ENCODE measurements around the gene ZG16. TPM values are rescaled to one million over a fixed set of nuclear protein-coding genes. Genes with fewer than 3 reads are reported as not detected.

Gene ZG16
- total and polyA plus RNA-seq, 4 donors, result 0.12 to 23.9 (median 4.3) TPM; not detected in 1

GRCh38 chr16:29813644-29814562 lies 35.8 kb downstream of the ZG16 start:
- WGBS, 2 donors, result 54 to 62% methylated on average over 22 to 24 of the region's 24 CpGs
- H3K4me1 ChIP-seq (ENCODE audit: control insufficient read depth in 1 of 2, insufficient read depth in 2 of 2, low read length in 2 of 2), result no peaks in the 10 kb centered on the region
- no peak overlapping the region for H3K27ac ChIP-seq (ENCODE audit: low read depth in 1 of 2, low read length in 2 of 2)
- intact Hi-C loops (cut with DNase I), result loop anchor here in 1 of 2 donors (10.0 kb wide), 2 partner anchors 181 to 951 kb away; partner anchors contain the start of genes CFAP119, HIRIP3, INO80E and RNF40
- no peak overlapping the region for H3K4me3 ChIP-seq (ENCODE audit: low read length in 2 of 2)
- no peaks in the 10 kb centered on the region for H3K36me3 ChIP-seq (ENCODE audit: control insufficient read depth in 1 of 2, insufficient read depth in 2 of 2, low read length in 1 of 2)
- DNase-seq (peak in 1 of 2 donors; percentile 53), ATAC-seq (ENCODE audit: low FRiP score) (no peak)
- H3K9me3 ChIP-seq (ENCODE audit: control insufficient read depth, low read length), result no peaks in the 10 kb centered on the region
- H3K27me3 ChIP-seq (ENCODE audit: control insufficient read depth in 1 of 2, insufficient read depth in 2 of 2, low read length in 1 of 2), result no peaks in the 10 kb centered on the region

GRCh38 chr16:29814592-29814991 lies 36.5 kb downstream of the ZG16 start:
- H3K27ac ChIP-seq (ENCODE audit: low read depth in 1 of 2, low read length in 2 of 2), result no peak overlapping the region

GRCh38 chr16:29815032-29815721 lies 37.1 kb downstream of the ZG16 start:
- no peaks in the 10 kb centered on the region for H3K27me3 ChIP-seq (ENCODE audit: control insufficient read depth in 1 of 2, insufficient read depth in 2 of 2, low read length in 1 of 2)
- H3K4me3 ChIP-seq (ENCODE audit: low read length in 2 of 2), result peak overlapping the region in 1 of 2 donors; percentile 24
- DNase-seq (peak in 1 of 2 donors; percentile 66), ATAC-seq (ENCODE audit: low FRiP score) (no peak)
- no peaks in the 10 kb centered on the region for H3K9me3 ChIP-seq (ENCODE audit: control insufficient read depth, low read length)
- H3K27ac ChIP-seq (ENCODE audit: low read depth in 1 of 2, low read length in 2 of 2), result peak overlapping the region in 1 of 2 donors; percentile 79
- intact Hi-C loops (cut with DNase I), result loop anchor here (5.0 to 10.0 kb wide), 3 partner anchors 47 to 950 kb away; partner anchors contain the start of genes CDIPT (in 1 of the 2), CFAP119 (in 1 of the 2), HIRIP3 (in 1 of the 2) and INO80E (in 1 of the 2)
- H3K4me1 ChIP-seq (ENCODE audit: control insufficient read depth in 1 of 2, insufficient read depth in 2 of 2, low read length in 2 of 2), result no peaks in the 10 kb centered on the region
- 4 to 5% methylated on average over 39 of the region's 39 CpGs for WGBS, 2 donors
- no peaks in the 10 kb centered on the region for H3K36me3 ChIP-seq (ENCODE audit: control insufficient read depth in 1 of 2, insufficient read depth in 2 of 2, low read length in 1 of 2)

More at GRCh38 chr16:29814592-29814991, 36.5 kb downstream of the ZG16 start:
- WGBS, 2 donors, result 74 to 76% methylated on average over 5 of the region's 5 CpGs
- no peak for ATAC-seq (ENCODE audit: low FRiP score)
- no peaks in the 10 kb centered on the region for H3K36me3 ChIP-seq (ENCODE audit: control insufficient read depth in 1 of 2, insufficient read depth in 2 of 2, low read length in 1 of 2)
- no peaks in the 10 kb centered on the region for H3K9me3 ChIP-seq (ENCODE audit: control insufficient read depth, low read length)
- intact Hi-C loops (cut with DNase I), result loop anchor here in 1 of 2 donors (10.0 kb wide), 2 partner anchors 180 to 950 kb away; partner anchors contain the start of genes CFAP119, HIRIP3, INO80E and RNF40
- no peaks in the 10 kb centered on the region for H3K27me3 ChIP-seq (ENCODE audit: control insufficient read depth in 1 of 2, insufficient read depth in 2 of 2, low read length in 1 of 2)
- peak in 1 of 2 donors; percentile 47 for DNase-seq
- no peak overlapping the region for H3K4me3 ChIP-seq (ENCODE audit: low read length in 2 of 2)
- no peaks in the 10 kb centered on the region for H3K4me1 ChIP-seq (ENCODE audit: control insufficient read depth in 1 of 2, insufficient read depth in 2 of 2, low read length in 2 of 2)

- peak; percentile 87 for ATAC-seq (ENCODE audit: low FRiP score)
- peak within 1 kb of the TSS; percentile 44 to 60 for H3K4me3 ChIP-seq (ENCODE audit: low read length in 2 of 2)
- H3K27ac ChIP-seq (ENCODE audit: low read depth in 1 of 2, low read length in 2 of 2), result peak within 1 kb of the TSS; percentile 10 to 79
- H3K9me3 ChIP-seq (ENCODE audit: control insufficient read depth, low read length), result no peaks in the 10 kb centered on the region
- no peaks in the 10 kb centered on the region for H3K36me3 ChIP-seq (ENCODE audit: control insufficient read depth in 1 of 2, insufficient read depth in 2 of 2, low read length in 1 of 2)
- intact Hi-C loops (cut with DNase I), result loop anchor here (5.0 to 10.0 kb wide), 3 partner anchors 46 to 949 kb away; partner anchors contain the start of genes CDIPT (in 1 of the 2), CFAP119 (in 1 of the 2), HIRIP3 (in 1 of the 2) and INO80E (in 1 of the 2)
- WGBS, 2 donors, result 0% methylated on average over 59 to 70 of the region's 70 CpGs
- H3K4me1 ChIP-seq (ENCODE audit: control insufficient read depth in 1 of 2, insufficient read depth in 2 of 2, low read length in 2 of 2), result no peaks in the 10 kb centered on the region
- H3K27me3 ChIP-seq (ENCODE audit: control insufficient read depth in 1 of 2, insufficient read depth in 2 of 2, low read length in 1 of 2), result no peaks in the 10 kb centered on the region
- DNase-seq, result peak; percentile 99
Measured at GRCh38 chr16:29815793-29816693, 38.0 kb downstream of the ZG16 start, which contains the start of gene PAGR1. Gene PAGR1, plus strand, starts transcription at chr16:29816152. Its CDS starts 374 bp downstream, at chr16:29816526.

- Histone ChIP-seq H3K4me1 (ENCODE audit: control insufficient read depth in 1 of 2, insufficient read depth in 2 of 2, low read length in 2 of 2) (no peaks in the 10 kb centered on the region), H3K27me3 (ENCODE audit: control insufficient read depth in 1 of 2, insufficient read depth in 2 of 2, low read length in 1 of 2) (no peaks in the 10 kb centered on the region), H3K4me3 (ENCODE audit: low read length in 2 of 2) (peak overlapping the region; percentile 44 to 60), H3K9me3 (ENCODE audit: control insufficient read depth, low read length) (no peaks in the 10 kb centered on the region), H3K36me3 (ENCODE audit: control insufficient read depth in 1 of 2, insufficient read depth in 2 of 2, low read length in 1 of 2) (no peaks in the 10 kb centered on the region), H3K27ac (ENCODE audit: low read depth in 1 of 2, low read length in 2 of 2) (peak overlapping the region; percentile 10 to 79)
- DNase-seq (peak; percentile 85 to 89), ATAC-seq (ENCODE audit: low FRiP score) (peak; percentile 61)
- 4% methylated on average over 37 of the region's 37 CpGs for WGBS, 2 donors
- intact Hi-C loops (cut with DNase I), result loop anchor here (5.0 to 10.0 kb wide), 3 partner anchors 45 to 948 kb away; partner anchors contain the start of genes CDIPT (in 1 of the 2), CFAP119 (in 1 of the 2), HIRIP3 (in 1 of the 2) and INO80E (in 1 of the 2)
Measured at GRCh38 chr16:29816694-29817441, 38.8 kb downstream of the ZG16 start.

- no peak for DNase-seq
- H3K4me1 ChIP-seq (ENCODE audit: control insufficient read depth in 1 of 2, insufficient read depth in 2 of 2, low read length in 2 of 2), result no peaks in the 10 kb centered on the region
- intact Hi-C loops (cut with DNase I), result loop anchor here (5.0 to 10.0 kb wide), 3 partner anchors 44 to 947 kb away; partner anchors contain the start of genes CDIPT (in 1 of the 2), CFAP119 (in 1 of the 2), HIRIP3 (in 1 of the 2) and INO80E (in 1 of the 2)
- no peak overlapping the region for H3K27ac ChIP-seq (ENCODE audit: low read depth in 1 of 2, low read length in 2 of 2)
- 82 to 85% methylated on average over 4 of the region's 4 CpGs for WGBS, 2 donors
- no peaks in the 10 kb centered on the region for H3K9me3 ChIP-seq (ENCODE audit: control insufficient read depth, low read length)
- H3K4me3 ChIP-seq (ENCODE audit: low read length in 2 of 2), result no peak overlapping the region
- no peak for ATAC-seq (ENCODE audit: low FRiP score)
- no peaks in the 10 kb centered on the region for H3K36me3 ChIP-seq (ENCODE audit: control insufficient read depth in 1 of 2, insufficient read depth in 2 of 2, low read length in 1 of 2)
- no peaks in the 10 kb centered on the region for H3K27me3 ChIP-seq (ENCODE audit: control insufficient read depth in 1 of 2, insufficient read depth in 2 of 2, low read length in 1 of 2)
Measured at GRCh38 chr16:29818082-29818481, 40.0 kb downstream of the ZG16 start.

- Histone ChIP-seq H3K36me3 (ENCODE audit: control insufficient read depth in 1 of 2, insufficient read depth in 2 of 2, low read length in 1 of 2) (no peaks in the 10 kb centered on the region), H3K9me3 (ENCODE audit: control insufficient read depth, low read length) (no peaks in the 10 kb centered on the region), H3K4me1 (ENCODE audit: control insufficient read depth in 1 of 2, insufficient read depth in 2 of 2, low read length in 2 of 2) (peaks cover 0 to 3% of the 10 kb centered on the region in 2 donors), H3K27me3 (ENCODE audit: control insufficient read depth in 1 of 2, insufficient read depth in 2 of 2, low read length in 1 of 2) (no peaks in the 10 kb centered on the region), H3K4me3 (ENCODE audit: low read length in 2 of 2) (no peak overlapping the region), H3K27ac (ENCODE audit: low read depth in 1 of 2, low read length in 2 of 2) (no peak overlapping the region)
- DNase-seq (peak in 1 of 2 donors; percentile 46), ATAC-seq (ENCODE audit: low FRiP score) (no peak)
- intact Hi-C loops (cut with DNase I), result loop anchor here (5.0 to 10.0 kb wide), 3 partner anchors 43 to 945 kb away; partner anchors contain the start of genes CDIPT (in 1 of the 2), CFAP119 (in 1 of the 2), HIRIP3 (in 1 of the 2) and INO80E (in 1 of the 2)
- WGBS, 2 donors, result 74 to 76% methylated on average over 15 of the region's 15 CpGs
Measured at GRCh38 chr16:29819506-29819905, 41.5 kb downstream of the ZG16 start.
